Ovary (tissue), 3 donors: Measurements from ENCODE around the gene SHISA8.

Experiments used
- CTCF ChIP-seq, 3 donors: fragments of 450-650 bp in 2 of 3; fragments of 200-600 bp in 1 of 3; IDR thresholded peaks; one replicate each; pipeline versions ENCODE4 v1.5.1 to v1.8.0; 2016 to 2022; ENCODE audit warnings: antibody characterized with exemption in 3 of 3, mild to moderate bottlenecking in 1 of 3
- POLR2A ChIP-seq: fragments of 450-650 bp; IDR thresholded peaks from one replicate; pipeline ENCODE4 v1.6.1; 2017; ENCODE audit warnings: antibody characterized with exemption, mild to moderate bottlenecking, moderate library complexity
- donor health status: DM: no; HTN: no; CAD: no.

- TF ChIP-seq CTCF (IDR thresholded peaks at IDR 0.05): no peak
- TF ChIP-seq POLR2A: no peak
These were observed 32.0 kb upstream of the SHISA8 start, which contains the start of gene CENPM for GRCh38 chr22:41946629-41947423.
